HEK293T (cell line): ENCODE data around the gene PPP1R26.

Source experiments
- CTCF ChIA-PET: fragments of 350-600 bp; formaldehyde crosslinking; extraction: SDS; loops from one replicate; lab custom pipeline; 2021; ENCODE audit warnings: antibody characterized with exemption, inconsistent platforms; lab: Yijun Ruan, JAX
- POLR2A ChIA-PET: fragments of 350-600 bp; formaldehyde crosslinking; extraction: SDS; loops from one replicate; lab custom pipeline; 2020; ENCODE audit warnings: antibody characterized with exemption, inconsistent platforms; lab: Yijun Ruan, JAX
- DNase-seq: peaks from one replicate; pipeline ENCODE4 v3.0.0; 2012; ENCODE audit warnings: mixed read lengths; ENCODE audit errors: extremely low spot score
- ARNT ChIP-seq: fragments of 450-650 bp; IDR thresholded peaks from 2 replicates; pipeline ENCODE4 v1.6.1; 2017; ENCODE audit warnings: mild to moderate bottlenecking
- BHLHE40 ChIP-seq: fragments of 450-650 bp; IDR thresholded peaks from 2 replicates; pipeline ENCODE4 v1.6.1; 2016; ENCODE audit warnings: mild to moderate bottlenecking, moderate library complexity, borderline replicate concordance
- CTBP1 ChIP-seq: fragments of 450-650 bp; IDR thresholded peaks from 2 replicates; pipeline ENCODE4 v1.6.1; 2016; ENCODE audit warnings: borderline replicate concordance
- ELF4 ChIP-seq: fragments of 450-650 bp; IDR thresholded peaks from 2 replicates; pipeline ENCODE4 v1.6.1; 2017; ENCODE audit warnings: antibody characterized with exemption
- FOXA1 ChIP-seq: fragments of 450-650 bp; IDR thresholded peaks from 2 replicates; pipeline ENCODE4 v1.6.1; 2016; ENCODE audit warnings: mild to moderate bottlenecking
- FOXK2 ChIP-seq: fragments of 450-650 bp; IDR thresholded peaks from 2 replicates; pipeline ENCODE4 v1.6.1; 2016; ENCODE audit warnings: mild to moderate bottlenecking
- FOXM1 ChIP-seq: fragments of 450-650 bp; IDR thresholded peaks from 2 replicates; pipeline ENCODE4 v1.6.1; 2017; ENCODE audit warnings: mild to moderate bottlenecking, borderline replicate concordance
- HDGF ChIP-seq: fragments of 450-650 bp; IDR thresholded peaks from 2 replicates; pipeline ENCODE4 v1.6.1; 2017; ENCODE audit warnings: antibody characterized with exemption, borderline replicate concordance
- L3MBTL2 ChIP-seq: fragments of 450-650 bp; conservative IDR thresholded peaks from 2 replicates; pipeline ENCODE4 v1.6.1; 2016; ENCODE audit warnings: mild to moderate bottlenecking
- LEF1 ChIP-seq: fragments of 450-650 bp; IDR thresholded peaks from 2 replicates; pipeline ENCODE4 v1.6.1; 2017; ENCODE audit warnings: mild to moderate bottlenecking, borderline replicate concordance
- NFRKB ChIP-seq: fragments of 450-650 bp; IDR thresholded peaks from 2 replicates; pipeline ENCODE4 v1.6.1; 2016; ENCODE audit warnings: mild to moderate bottlenecking, moderate library complexity
- PKNOX1 ChIP-seq: fragments of 450-650 bp; IDR thresholded peaks from 2 replicates; pipeline ENCODE4 v1.6.1; 2016
- SP1 ChIP-seq: fragments of 450-650 bp; IDR thresholded peaks from 2 replicates; pipeline ENCODE4 v1.6.1; 2017
- SUZ12 ChIP-seq: fragments of 450-650 bp; IDR thresholded peaks from 2 replicates; pipeline ENCODE4 v1.6.1; 2016; ENCODE audit warnings: mild to moderate bottlenecking
- TARDBP ChIP-seq: fragments of 450-650 bp; IDR thresholded peaks from 2 replicates; pipeline ENCODE4 v1.6.1; 2016
- ZNF384 ChIP-seq: fragments of 450-650 bp; IDR thresholded peaks from 2 replicates; pipeline ENCODE4 v1.6.1; 2016

Gene PPP1R26

GRCh38 chr9:135522137-135522877 lies 42.7 kb downstream of the PPP1R26 start:
- TF ChIP-seq SP1 = no peak
- CTCF ChIA-PET = no interaction called here

GRCh38 chr9:135522931-135523330 lies 43.3 kb downstream of the PPP1R26 start:
- ChIA-PET CTCF (no interaction called here), POLR2A (no interaction called here)
- TF ChIP-seq LEF1 = no peak
- no peak for TF ChIP-seq ZNF384
- TF ChIP-seq CTBP1 = no peak
- no peak for TF ChIP-seq SP1
- no peak for TF ChIP-seq PKNOX1
- no peak for TF ChIP-seq FOXK2
- no peak for TF ChIP-seq ARNT
- TF ChIP-seq NFRKB = no peak
- no peak for TF ChIP-seq FOXM1
- no peak for TF ChIP-seq FOXA1
- no peak for TF ChIP-seq TARDBP
- TF ChIP-seq BHLHE40 = no peak
- no peak for TF ChIP-seq SUZ12
- no peak for TF ChIP-seq ELF4
- TF ChIP-seq HDGF = no peak
- no peak for DNase-seq

More at GRCh38 chr9:135522137-135522877, 42.7 kb downstream of the PPP1R26 start:
- POLR2A ChIA-PET = no interaction called here
- DNase-seq = no peak

GRCh38 chr9:135523521-135524129 lies 44.0 kb downstream of the PPP1R26 start:
- DNase-seq = no peak
- CTCF ChIA-PET = no interaction called here
- POLR2A ChIA-PET = no interaction called here
- TF ChIP-seq ELF4 (no peak), L3MBTL2 (no peak), PKNOX1 (no peak), ZNF384 (no peak), HDGF (no peak), TARDBP (no peak), ARNT (no peak), BHLHE40 (no peak), LEF1 (no peak), FOXM1 (no peak), NFRKB (no peak), SUZ12 (no peak)

- POLR2A ChIA-PET = no interaction called here
- TF ChIP-seq NFRKB = no peak
- TF ChIP-seq TARDBP = no peak
- TF ChIP-seq SP1 = no peak
- no peak for TF ChIP-seq L3MBTL2
- TF ChIP-seq LEF1 = no peak
- TF ChIP-seq ZNF384 = no peak
- no peak for TF ChIP-seq FOXA1
- no peak for TF ChIP-seq ARNT
- CTCF ChIA-PET = no interaction called here
- no peak for DNase-seq
Measured at GRCh38 chr9:135524130-135524861, 44.7 kb downstream of the PPP1R26 start.

- TF ChIP-seq ARNT (no peak), ELF4 (no peak), HDGF (no peak), NFRKB (no peak), LEF1 (no peak), BHLHE40 (no peak)
- CTCF ChIA-PET = no interaction called here
- POLR2A ChIA-PET = no interaction called here
Measured at GRCh38 chr9:135525241-135526088, 45.9 kb downstream of the PPP1R26 start.

GRCh38 chr9:135526089-135526729 lies 46.6 kb downstream of the PPP1R26 start:
- DNase-seq = no peak
- POLR2A ChIA-PET = no interaction called here
- CTCF ChIA-PET = no interaction called here

More at GRCh38 chr9:135525241-135526088, 45.9 kb downstream of the PPP1R26 start:
- DNase-seq = no peak

More at GRCh38 chr9:135526089-135526729, 46.6 kb downstream of the PPP1R26 start:
- no peak for TF ChIP-seq ARNT
- TF ChIP-seq FOXK2 = no peak
- TF ChIP-seq CTBP1 = no peak
- TF ChIP-seq L3MBTL2 = no peak
- TF ChIP-seq FOXM1 = no peak
- no peak for TF ChIP-seq ZNF384
- TF ChIP-seq LEF1 = no peak
- no peak for TF ChIP-seq NFRKB
- TF ChIP-seq FOXA1 = no peak
- TF ChIP-seq TARDBP = no peak
- TF ChIP-seq BHLHE40 = no peak
- TF ChIP-seq HDGF = no peak
- TF ChIP-seq PKNOX1 = no peak
